KBM-7 (cell line): Measurements from ENCODE around the gene ZGPAT.
A peak's percentile ranks its signal among the peaks of the same experiment; 100 is the strongest.

ENCODE experiments used
- DNase-seq: peaks from one replicate; pipeline ENCODE4 v3.0.0-alpha.2; 2015
- in situ Hi-C: fragments of 300-500 bp; cut with MboI; formaldehyde crosslinking; loops from 2 replicates; pipeline ENCODE4 v1.14.3; 2020; ENCODE audit warnings: low sequenced_read_pairs, low pct_unique_long_range_greater_than_20kb, mixed read lengths

ZGPAT gene

GRCh38 chr20:63701051-63701328, 6.8 kb upstream of the ZGPAT start:
- in situ Hi-C loops: no loop called here
- no peak for DNase-seq

DNA sequence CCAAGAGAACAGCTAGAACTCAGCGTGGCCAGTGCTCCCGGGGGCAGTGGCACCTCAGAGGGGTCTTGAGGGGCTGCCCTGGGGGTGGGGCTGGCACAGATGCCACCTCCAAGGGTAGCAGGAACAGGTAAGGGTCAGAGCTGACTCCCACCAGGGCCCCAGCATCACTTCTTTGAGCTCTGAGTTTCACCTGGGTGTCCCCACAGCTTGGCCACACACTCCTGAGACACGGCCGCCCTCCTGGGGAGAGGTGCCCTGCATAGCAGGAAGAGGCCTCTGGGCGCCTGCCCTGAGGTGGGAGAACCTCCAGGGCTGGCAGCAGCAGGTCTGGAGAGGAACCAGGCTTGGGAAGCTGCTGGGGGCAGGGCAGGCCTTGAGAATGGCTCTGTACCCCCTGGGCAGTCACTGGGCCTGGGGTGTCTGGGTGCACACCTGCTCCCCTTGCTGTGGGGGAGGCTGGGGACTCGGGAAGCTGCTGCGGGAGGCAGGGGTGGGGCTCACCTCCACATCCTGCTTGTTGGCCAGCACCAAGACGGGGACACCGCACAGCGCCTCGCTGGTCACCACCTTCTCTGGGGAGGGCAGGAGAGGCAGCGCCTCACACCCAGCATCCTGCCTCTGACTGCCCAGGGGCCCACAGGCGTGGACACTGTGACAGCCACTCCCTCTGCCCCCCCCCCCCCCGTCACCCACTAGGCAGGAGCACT, 6.4 kb upstream of the ZGPAT start:
- no peak for DNase-seq
- in situ Hi-C loops: no loop called here

DNA sequence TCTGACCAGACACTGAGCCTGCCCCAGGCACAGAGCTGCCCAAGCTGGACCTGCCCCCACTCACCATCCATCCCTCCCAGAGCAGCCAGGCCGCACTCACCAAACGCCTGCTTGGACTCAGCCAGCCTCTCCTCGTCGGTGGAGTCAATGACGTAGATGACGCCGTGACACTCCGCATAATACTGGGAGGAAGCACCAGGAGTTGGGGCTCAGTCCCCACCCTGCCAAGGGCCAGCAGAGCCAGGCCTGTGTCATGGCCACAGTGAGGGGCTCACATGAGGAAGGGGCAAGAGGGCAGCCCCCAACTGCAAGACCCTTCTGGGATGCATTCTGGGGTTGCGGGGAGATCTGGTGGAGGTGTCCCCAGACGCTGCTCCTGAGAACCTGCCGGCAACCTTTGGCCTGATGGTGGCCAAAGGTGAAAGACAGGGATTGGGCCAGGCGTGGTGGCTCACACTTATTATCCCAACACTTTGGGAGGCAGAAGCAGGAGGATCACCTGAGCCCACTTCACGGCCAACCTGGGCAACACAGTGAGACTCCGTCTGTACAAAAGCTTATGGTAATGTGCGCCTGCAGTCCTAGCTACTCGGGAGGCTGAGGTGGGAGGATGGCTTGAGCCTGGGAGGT, 5.7 kb upstream of the ZGPAT start:
- no peak for DNase-seq
- in situ Hi-C loops: no loop called here

GRCh38 chr20:63702751-63703470, 4.9 kb upstream of the ZGPAT start:
- in situ Hi-C loops: no loop called here
- no peak for DNase-seq

GRCh38 chr20:63703471-63703975, 4.3 kb upstream of the ZGPAT start:
- DNase-seq: no peak
- in situ Hi-C loops: no loop called here

DNA sequence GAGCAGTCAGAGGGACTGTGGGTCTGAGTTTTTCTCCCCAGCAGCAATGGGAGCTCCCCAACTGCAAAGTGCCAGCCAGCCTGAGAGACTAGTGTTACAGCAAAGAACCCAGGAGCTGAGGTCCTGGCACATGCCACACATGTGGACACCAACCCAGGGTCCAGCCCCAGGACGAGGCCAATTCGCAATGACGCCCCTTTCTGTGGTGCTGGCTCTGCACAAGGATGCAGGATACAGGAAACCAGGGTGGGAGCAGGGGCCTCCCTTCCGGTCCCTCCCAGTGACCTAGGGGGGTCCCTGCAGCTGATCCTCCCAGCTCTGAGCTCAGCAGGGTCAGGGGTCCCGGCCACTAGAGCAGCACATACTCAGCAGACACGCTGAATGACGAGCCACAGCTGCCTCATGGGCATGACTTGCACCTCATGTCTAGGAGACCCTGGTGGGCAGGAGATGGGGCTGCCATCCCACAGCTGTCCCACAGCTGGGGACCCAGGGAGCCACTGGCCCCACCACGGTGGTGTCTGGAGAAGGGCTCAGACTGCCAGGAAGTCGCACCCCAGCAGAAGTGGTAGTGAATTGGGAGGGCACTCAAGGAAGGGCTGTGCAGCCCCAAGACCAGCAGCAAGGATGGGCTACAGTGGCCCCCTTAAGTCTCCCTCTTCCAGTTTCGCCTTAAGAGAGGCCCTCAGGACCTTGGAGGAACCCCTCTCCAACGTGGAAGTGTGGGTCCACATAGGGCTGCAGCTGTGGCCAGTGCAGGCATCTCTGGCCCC, 3.7 kb upstream of the ZGPAT start:
- in situ Hi-C loops: no loop called here
- no peak for DNase-seq

DNA sequence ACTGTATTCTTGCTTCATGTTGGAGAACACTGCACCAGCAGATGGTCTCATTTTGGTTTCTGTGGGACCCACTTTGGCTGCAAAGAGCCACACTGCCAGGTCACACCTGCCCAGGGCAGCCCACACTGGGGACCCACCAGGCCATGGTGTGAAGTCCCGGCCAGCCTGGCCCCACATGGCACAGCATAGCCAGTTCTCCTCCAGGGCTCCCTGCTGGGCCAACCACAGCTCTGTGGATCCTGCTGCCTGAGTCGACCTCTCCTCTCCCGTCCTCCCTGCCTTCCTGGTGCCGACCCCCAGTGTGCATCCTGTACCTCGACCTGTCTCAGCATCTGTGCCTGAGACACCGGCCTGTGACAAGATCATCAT, 3.1 kb upstream of the ZGPAT start:
- in situ Hi-C loops: no loop called here
- no peak for DNase-seq

GRCh38 chr20:63705232-63706026, 2.4 kb upstream of the ZGPAT start:
- in situ Hi-C loops: no loop called here

GRCh38 chr20:63706027-63706695, 1.7 kb upstream of the ZGPAT start:
- in situ Hi-C loops: no loop called here
- no peak for DNase-seq

More at GRCh38 chr20:63705232-63706026, 2.4 kb upstream of the ZGPAT start:
- no peak for DNase-seq

DNA sequence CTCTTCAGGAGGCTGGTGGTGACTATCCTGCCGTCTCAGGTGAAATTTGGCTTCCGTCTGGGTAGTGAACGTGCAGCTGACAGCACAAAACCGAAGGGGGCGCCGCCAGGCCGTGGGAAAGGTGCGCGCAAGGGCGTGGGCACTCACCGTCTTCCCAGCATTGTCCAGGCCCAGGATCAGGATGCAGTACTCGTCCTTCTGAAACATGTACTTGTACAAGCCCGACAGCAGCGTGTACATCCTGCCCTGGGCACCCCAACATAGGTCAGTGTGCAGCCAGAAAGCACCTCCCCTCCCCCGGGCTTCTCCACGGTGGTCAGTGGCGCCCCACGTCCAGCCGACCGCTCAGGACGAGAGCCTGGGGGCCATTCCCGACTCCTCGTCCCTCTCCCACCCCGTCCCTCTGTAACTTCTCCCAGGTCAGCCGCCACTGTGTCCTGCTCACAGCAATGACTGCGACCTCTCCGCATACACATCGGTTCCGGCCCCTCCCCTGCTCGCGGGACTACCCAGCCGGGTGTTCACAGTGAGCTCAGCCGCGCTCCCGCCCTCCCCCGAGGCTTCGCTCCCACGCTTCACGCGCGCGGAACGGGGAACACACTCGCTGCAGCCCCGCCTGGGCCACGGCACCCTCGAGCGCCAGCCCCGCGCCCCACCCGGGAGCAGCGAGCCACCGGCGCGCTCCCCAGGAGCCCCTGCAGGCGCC, 834 bp upstream of the ZGPAT start:
- peak; percentile 67 for DNase-seq
- in situ Hi-C loops: no loop called here

DNA sequence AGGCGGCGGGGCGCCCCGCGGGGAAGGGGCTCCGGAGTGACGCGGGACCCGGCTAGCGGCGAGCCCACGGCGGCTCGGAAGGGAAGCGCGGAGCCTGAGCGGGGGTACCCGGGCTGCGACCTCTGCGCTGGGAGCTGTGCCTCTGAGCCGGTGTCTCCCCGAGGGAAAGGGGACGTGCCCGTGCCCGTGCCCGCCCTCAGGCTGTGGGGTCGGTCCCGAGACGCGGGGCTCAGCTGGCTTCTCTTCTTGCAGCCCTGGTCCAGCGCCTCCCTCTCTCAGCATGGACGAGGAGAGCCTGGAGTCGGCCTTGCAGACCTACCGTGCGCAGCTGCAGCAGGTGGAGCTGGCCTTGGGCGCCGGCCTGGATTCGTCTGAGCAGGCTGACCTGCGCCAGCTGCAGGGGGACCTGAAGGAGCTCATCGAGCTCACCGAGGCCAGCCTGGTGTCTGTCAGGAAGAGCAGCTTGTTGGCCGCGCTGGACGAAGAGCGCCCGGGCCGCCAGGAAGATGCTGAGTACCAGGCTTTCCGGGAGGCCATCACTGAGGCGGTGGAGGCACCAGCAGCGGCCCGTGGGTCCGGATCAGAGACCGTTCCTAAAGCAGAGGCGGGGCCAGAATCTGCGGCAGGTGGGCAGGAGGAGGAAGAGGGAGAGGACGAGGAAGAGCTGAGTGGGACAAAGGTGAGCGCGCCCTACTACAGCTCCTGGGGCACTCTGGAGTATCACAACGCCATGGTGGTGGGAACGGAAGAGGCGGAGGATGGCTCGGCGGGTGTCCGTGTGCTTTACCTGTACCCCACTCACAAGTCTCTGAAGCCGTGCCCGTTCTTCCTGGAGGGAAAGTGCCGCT, 686 bp downstream of the ZGPAT start:
- no peak for DNase-seq
- in situ Hi-C loops: no loop called here

- DNase-seq: no peak
- in situ Hi-C loops: no loop called here
Observed at GRCh38 chr20:63709149-63709527, 1.3 kb downstream of the ZGPAT start.

- DNase-seq: no peak
- in situ Hi-C loops: no loop called here
Observed at GRCh38 chr20:63711085-63711645, 3.3 kb downstream of the ZGPAT start.

DNA sequence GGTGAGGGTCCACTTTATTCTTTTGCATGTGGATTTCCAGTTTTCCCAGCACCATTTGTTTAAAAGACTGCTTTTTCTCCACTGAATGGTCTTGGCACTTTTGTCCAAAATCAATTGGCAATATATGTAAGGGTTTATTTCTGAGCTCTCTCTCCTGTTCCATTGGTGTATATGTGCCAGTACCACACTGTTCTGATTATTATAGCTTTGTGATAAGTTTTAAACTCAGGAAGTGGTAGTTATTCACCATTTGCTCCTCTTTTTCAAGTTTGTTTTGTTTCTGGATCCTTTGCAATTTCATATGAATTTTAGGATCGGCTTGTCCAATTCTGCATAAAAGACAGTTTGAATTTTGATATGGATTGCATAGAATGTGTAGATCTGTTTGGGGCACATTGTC, 4.4 kb downstream of the ZGPAT start:
- in situ Hi-C loops: no loop called here
- DNase-seq: no peak

DNA sequence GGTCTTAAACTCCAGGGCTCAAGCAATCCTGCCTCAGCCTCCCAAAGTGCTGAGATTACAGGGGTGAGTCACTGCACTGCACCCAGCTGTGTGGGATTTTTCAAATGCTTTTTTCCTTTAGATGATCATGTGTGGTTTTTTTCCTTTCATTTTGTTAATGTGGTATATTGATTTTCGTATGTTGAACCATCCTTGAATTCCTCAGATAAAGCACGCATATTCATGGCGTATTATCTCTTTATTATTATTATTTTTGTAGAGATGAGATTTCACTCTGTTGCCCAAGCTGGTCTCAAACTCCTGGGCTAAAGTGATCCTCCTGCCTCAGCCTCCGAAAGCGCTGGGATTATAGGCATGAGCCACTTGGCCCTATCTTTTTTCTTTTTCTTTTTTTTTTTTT, 7.0 kb downstream of the ZGPAT start:
- in situ Hi-C loops: no loop called here
- no peak for DNase-seq

DNA sequence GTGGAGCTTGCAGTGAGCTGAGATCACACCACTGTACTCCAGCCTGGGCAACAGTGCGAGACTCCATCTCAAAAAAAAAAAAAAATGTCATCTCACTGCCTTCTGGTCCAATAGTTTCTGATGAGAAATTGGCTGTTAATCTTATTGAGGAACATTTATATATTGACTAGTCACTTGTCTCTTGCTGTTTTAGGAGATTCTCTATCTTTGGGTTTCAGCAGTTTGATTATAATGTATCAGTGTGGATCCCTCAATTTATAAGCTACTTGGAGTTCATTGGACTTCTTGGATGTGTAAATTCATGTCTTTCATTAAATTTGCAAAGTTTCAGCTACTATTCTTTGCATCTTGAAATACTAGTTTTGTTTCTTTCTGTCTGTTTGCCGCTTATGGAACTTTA, 11.2 kb downstream of the ZGPAT start:
- no peak for DNase-seq
- in situ Hi-C loops: no loop called here
